AG04449 (cell line): Measurements from ENCODE around the gene ARHGEF4.
A peak's percentile ranks its signal among the peaks of the same experiment; 100 is the strongest.

Experiments
- CTCF ChIA-PET: fragments of 350-600 bp; formaldehyde crosslinking; extraction: SDS; loops from one replicate; lab custom pipeline; 2021; ENCODE audit warnings: antibody characterized with exemption; lab: Yijun Ruan, JAX
- POLR2A ChIA-PET: fragments of 400-600, 350-600 bp; formaldehyde crosslinking; extraction: SDS; loops from one replicate; lab custom pipeline; 2020; ENCODE audit warnings: antibody characterized with exemption, inconsistent platforms; lab: Yijun Ruan, JAX
- DNase-seq: peaks from one replicate; pipeline ENCODE4 v3.0.0-alpha.2; 2010; ENCODE audit warnings: low read depth, low spot score
- H3K4me3 ChIP-seq: 2 replicates; pipeline ENCODE4 v1.5.1; 2011; ENCODE audit warnings: low read depth, mild to moderate bottlenecking, control low read depth, low read length
- CTCF ChIP-seq: IDR thresholded peaks from one replicate; pipeline ENCODE4 v1.5.1; 2011; ENCODE audit warnings: mild to moderate bottlenecking, moderate library complexity, low read length, control low read depth, inconsistent platforms; ENCODE audit not compliant: insufficient read depth; ENCODE audit errors: missing control alignments

Gene ARHGEF4

GRCh38 chr2:131010566-131010965, 173.9 kb downstream of the ARHGEF4 start:
- POLR2A ChIA-PET, result no interaction called here
- no peak for TF ChIP-seq CTCF
- CTCF ChIA-PET, result no interaction called here
- no peak overlapping the region for H3K4me3 ChIP-seq
- DNase-seq, result no peak

GRCh38 chr2:131011486-131011885, 174.8 kb downstream of the ARHGEF4 start:
- no peak for TF ChIP-seq CTCF
- no peak for DNase-seq
- H3K4me3 ChIP-seq, result no peak overlapping the region
- POLR2A ChIA-PET, result no interaction called here
- CTCF ChIA-PET, result interaction anchor here (0.5 to 1.2 kb wide), 2 partner anchors 12 to 214 kb away, joined by 3 read pairs; no protein-coding TSS in a partner anchor

GRCh38 chr2:131014141-131014540, 177.4 kb downstream of the ARHGEF4 start:
- no peak for DNase-seq
- TF ChIP-seq CTCF, result no peak
- POLR2A ChIA-PET, result no interaction called here
- CTCF ChIA-PET, result no interaction called here
- no peak overlapping the region for H3K4me3 ChIP-seq

- DNase-seq, result no peak
- POLR2A ChIA-PET, result no interaction called here
- no peak overlapping the region for H3K4me3 ChIP-seq
- CTCF ChIA-PET, result no interaction called here
- TF ChIP-seq CTCF, result no peak
Measured at GRCh38 chr2:131015764-131016163, 179.1 kb downstream of the ARHGEF4 start.

GRCh38 chr2:131016826-131017741, 180.4 kb downstream of the ARHGEF4 start:
- CTCF ChIA-PET, result interaction anchor here (1.0 kb wide), 1 partner anchor 476 kb away, joined by 3 read pairs; no protein-coding TSS in a partner anchor
- POLR2A ChIA-PET, result interaction anchor here (0.9 kb wide), 1 partner anchor 76 kb away, joined by 3 read pairs; the partner anchor contains the start of gene FAM168B
- H3K4me3 ChIP-seq, result no peak overlapping the region; the same call in 1 of the 2 replicates
- peak; percentile 28 for DNase-seq
- TF ChIP-seq CTCF, result no peak

GRCh38 chr2:131022731-131023130, 186.0 kb downstream of the ARHGEF4 start:
- DNase-seq, result no peak
- TF ChIP-seq CTCF, result no peak
- ChIA-PET CTCF (interaction anchor here (0.7 kb wide), 1 partner anchor 11 kb away, joined by 3 read pairs; no protein-coding TSS in a partner anchor), POLR2A (no interaction called here)
- H3K4me3 ChIP-seq, result no peak overlapping the region
